BJ (cell line): ENCODE results near the gene TTC27. TPM values are rescaled to one million over a fixed set of nuclear protein-coding genes. Genes with fewer than 3 reads are reported as not detected.

Source experiments
- CTCF ChIA-PET: fragments of 350-600 bp; formaldehyde crosslinking; extraction: SDS; loops from one replicate; lab custom pipeline; 2021; ENCODE audit warnings: antibody characterized with exemption, inconsistent platforms; lab: Yijun Ruan, JAX
- POLR2A ChIA-PET: fragments of 300-600 bp; sonication (Branson Sonifier 250); formaldehyde crosslinking; extraction: SDS; loops from one replicate; lab custom pipeline; 2021; ENCODE audit warnings: antibody characterized with exemption; lab: Charles Lee
- DNase-seq: peaks from one replicate; pipeline ENCODE4 v3.0.0-alpha.2; 2011; ENCODE audit warnings: low read depth
- H3K27me3 ChIP-seq: 2 replicates; pipeline ENCODE4 v1.6.0; 2011; ENCODE audit warnings: low read length; ENCODE audit not compliant: control insufficient read depth, insufficient read depth
- H3K36me3 ChIP-seq: 2 replicates; pipeline ENCODE4 v1.5.1; 2011; ENCODE audit warnings: low read length; ENCODE audit not compliant: control insufficient read depth, insufficient read depth
- H3K4me3 ChIP-seq: 2 replicates; pipeline ENCODE4 v1.5.1; 2011; ENCODE audit warnings: low read depth, mild to moderate bottlenecking, control low read depth, low read length
- polyA plus RNA-seq: library from polyadenylated mRNA; depleted of rRNA; stranded (reverse); fragments of >200 nt; gene quantifications from 2 replicates; pipeline ENCODE4 v1.2.3, GENCODE V29; 2011
- TF ChIP-seq, protein P1 (sequence below): IDR thresholded peaks from 2 replicates; pipeline ENCODE4 v1.5.1; 2011; ENCODE audit warnings: low read depth, mild to moderate bottlenecking, control low read depth, inconsistent platforms, low read length, moderate library complexity; ENCODE audit not compliant: insufficient read depth

TTC27 gene
- polyA plus RNA-seq, 1 experiment: 10.4 TPM

- H3K27me3 ChIP-seq: no peaks in the 10 kb centered on the region
- CTCF ChIA-PET: interaction anchor here (0.6 to 1.7 kb wide), 2 partner anchors 17 to 168 kb away, joined by 3 to 4 read pairs; no protein-coding TSS in a partner anchor
- no peaks in the 10 kb centered on the region; the same call in 1 of the 2 replicates for H3K36me3 ChIP-seq
- TF ChIP-seq, protein P1, sequence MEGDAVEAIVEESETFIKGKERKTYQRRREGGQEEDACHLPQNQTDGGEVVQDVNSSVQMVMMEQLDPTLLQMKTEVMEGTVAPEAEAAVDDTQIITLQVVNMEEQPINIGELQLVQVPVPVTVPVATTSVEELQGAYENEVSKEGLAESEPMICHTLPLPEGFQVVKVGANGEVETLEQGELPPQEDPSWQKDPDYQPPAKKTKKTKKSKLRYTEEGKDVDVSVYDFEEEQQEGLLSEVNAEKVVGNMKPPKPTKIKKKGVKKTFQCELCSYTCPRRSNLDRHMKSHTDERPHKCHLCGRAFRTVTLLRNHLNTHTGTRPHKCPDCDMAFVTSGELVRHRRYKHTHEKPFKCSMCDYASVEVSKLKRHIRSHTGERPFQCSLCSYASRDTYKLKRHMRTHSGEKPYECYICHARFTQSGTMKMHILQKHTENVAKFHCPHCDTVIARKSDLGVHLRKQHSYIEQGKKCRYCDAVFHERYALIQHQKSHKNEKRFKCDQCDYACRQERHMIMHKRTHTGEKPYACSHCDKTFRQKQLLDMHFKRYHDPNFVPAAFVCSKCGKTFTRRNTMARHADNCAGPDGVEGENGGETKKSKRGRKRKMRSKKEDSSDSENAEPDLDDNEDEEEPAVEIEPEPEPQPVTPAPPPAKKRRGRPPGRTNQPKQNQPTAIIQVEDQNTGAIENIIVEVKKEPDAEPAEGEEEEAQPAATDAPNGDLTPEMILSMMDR: no peak
- H3K4me3 ChIP-seq: no peak overlapping the region
- DNase-seq: no peak
- POLR2A ChIA-PET: no interaction called here
Observed at GRCh38 chr2:32735348-32735747, 107.5 kb downstream of the TTC27 start.

DNA sequence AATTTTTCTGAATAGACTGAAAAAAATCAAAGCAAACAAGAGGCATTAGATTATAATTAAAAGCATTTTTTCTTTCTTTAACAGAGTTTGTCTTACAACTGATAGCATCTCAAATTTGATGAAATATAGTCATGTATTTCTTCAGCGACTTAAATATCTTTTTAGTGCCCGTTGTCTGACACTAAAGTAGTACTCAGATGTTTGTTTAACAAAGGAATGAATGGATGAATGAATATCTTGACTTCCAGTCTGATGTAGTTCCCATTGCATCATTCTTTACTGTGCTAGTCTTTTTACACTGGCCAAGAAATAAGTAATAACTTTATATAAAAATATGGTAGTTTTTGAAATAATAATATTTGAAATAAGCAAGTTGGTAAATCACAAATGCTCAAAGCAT, 111.1 kb downstream of the TTC27 start:
- DNase-seq: no peak
- TF ChIP-seq, protein P1: no peak
- CTCF ChIA-PET: no interaction called here
- Histone ChIP-seq H3K27me3 (no peaks in the 10 kb centered on the region), H3K36me3 (no peaks in the 10 kb centered on the region; the same call in 1 of the 2 replicates), H3K4me3 (no peak overlapping the region)
- POLR2A ChIA-PET: no interaction called here

- TF ChIP-seq, protein P1: no peak
- CTCF ChIA-PET: interaction anchor here (1.4 kb wide), 1 partner anchor 9 kb away, joined by 4 read pairs; no protein-coding TSS in a partner anchor
- H3K36me3 ChIP-seq: no peaks in the 10 kb centered on the region; the same call in 1 of the 2 replicates
- DNase-seq: no peak
- H3K4me3 ChIP-seq: no peak overlapping the region
- H3K27me3 ChIP-seq: no peaks in the 10 kb centered on the region
- POLR2A ChIA-PET: no interaction called here
Observed at GRCh38 chr2:32739664-32740063, 111.8 kb downstream of the TTC27 start.

GRCh38 chr2:32741575-32741974, 113.7 kb downstream of the TTC27 start:
- Histone ChIP-seq H3K36me3 (no peaks in the 10 kb centered on the region; the same call in 1 of the 2 replicates), H3K4me3 (no peak overlapping the region), H3K27me3 (no peaks in the 10 kb centered on the region)
- TF ChIP-seq, protein P1: no peak
- ChIA-PET CTCF (no interaction called here), POLR2A (no interaction called here)
- DNase-seq: no peak

DNA sequence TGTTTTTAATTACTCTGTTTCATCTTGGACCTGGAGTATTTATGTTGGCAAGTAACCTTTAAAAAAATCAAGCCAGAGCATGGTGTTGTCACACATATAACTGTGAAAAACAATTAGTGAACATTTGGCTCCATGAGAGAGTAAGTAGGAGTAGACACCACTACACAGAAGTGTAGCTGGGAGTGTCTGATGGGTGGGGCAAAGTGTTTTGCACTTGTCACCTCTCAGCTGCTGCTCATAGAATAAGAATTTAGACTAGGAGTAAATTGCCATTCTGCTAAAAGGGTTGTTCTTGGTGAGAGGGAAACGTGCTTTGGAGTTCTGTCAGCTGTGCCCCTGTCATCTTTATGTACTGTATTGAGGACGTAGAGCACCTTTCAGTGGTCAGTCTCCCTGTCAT, 114.5 kb downstream of the TTC27 start:
- TF ChIP-seq, protein P1: no peak
- CTCF ChIA-PET: no interaction called here
- POLR2A ChIA-PET: no interaction called here
- no peak for DNase-seq
- H3K27me3 ChIP-seq: no peaks in the 10 kb centered on the region
- H3K36me3 ChIP-seq: no peaks in the 10 kb centered on the region; the same call in 1 of the 2 replicates
- H3K4me3 ChIP-seq: no peak overlapping the region
